WTC11 (cell line): Measurements from ENCODE around the gene ALOX15B.

Experiments
- CTCF ChIP-seq: fragments of 200-600 bp; IDR thresholded peaks from 2 replicates; pipeline ENCODE4 v1.8.0; 2022; ENCODE audit warnings: antibody characterized with exemption
- ELF4 ChIP-seq: sonication (generic); formaldehyde crosslinking; IDR thresholded peaks from 2 replicates; pipeline ENCODE4 v1.8.1; 2022; ENCODE audit warnings: low read depth, mild to moderate bottlenecking, moderate library complexity, missing genetic modification reagents
- ESRRA ChIP-seq: sonication (generic); formaldehyde crosslinking; IDR thresholded peaks from 2 replicates; pipeline ENCODE4 v1.8.1; 2022; ENCODE audit warnings: mild to moderate bottlenecking, missing genetic modification reagents, borderline replicate concordance
- MAX ChIP-seq: sonication (generic); formaldehyde crosslinking; IDR thresholded peaks from 2 replicates; pipeline ENCODE4 v1.8.0; 2022; ENCODE audit warnings: mild to moderate bottlenecking, missing genetic modification reagents
- TP53 ChIP-seq: sonication (generic); formaldehyde crosslinking; IDR thresholded peaks from 2 replicates; pipeline ENCODE4 v1.8.1; 2023; ENCODE audit warnings: mild to moderate bottlenecking, missing genetic modification reagents

- TF ChIP-seq CTCF (no peak), ELF4 (CRISPR knock-in tag) (no peak), TP53 (CRISPR knock-in tag) (no peak), ESRRA (no peak), MAX (no peak)
These were observed 37.8 kb downstream of the ALOX15B start for GRCh38 chr17:8076502-8077266.
